NCI-H1436 (cell line): ENCODE data around the gene SMC6.
A peak's percentile ranks its signal among the peaks of the same experiment; 100 is the strongest.

ENCODE experiments used
- DNase-seq: peaks from one replicate; lab custom pipeline; 2025; lab: John Stamatoyannopoulos, UW

The SMC6 gene

GRCh38 chr2:17649026-17649425, 104.6 kb downstream of the SMC6 start:
- DNase-seq, result no peak

- DNase-seq, result no peak
Measured at GRCh38 chr2:17648581-17648980, 105.0 kb downstream of the SMC6 start.

- DNase-seq, result no peak
Measured at GRCh38 chr2:17646838-17647701, 106.5 kb downstream of the SMC6 start.

GRCh38 chr2:17646081-17646554, 107.5 kb downstream of the SMC6 start:
- DNase-seq, result peak; percentile 28

GRCh38 chr2:17644997-17645720, 108.5 kb downstream of the SMC6 start:
- DNase-seq, result no peak

GRCh38 chr2:17643031-17643615, 110.5 kb downstream of the SMC6 start:
- no peak for DNase-seq

- DNase-seq, result no peak
Measured at GRCh38 chr2:17640406-17640805, 113.2 kb downstream of the SMC6 start.

- no peak for DNase-seq
Measured at GRCh38 chr2:17638196-17638743, 115.3 kb downstream of the SMC6 start.

GRCh38 chr2:17637131-17637906, 116.3 kb downstream of the SMC6 start:
- no peak for DNase-seq

GRCh38 chr2:17636257-17636656, 117.4 kb downstream of the SMC6 start:
- DNase-seq, result no peak

GRCh38 chr2:17634997-17635396, 118.6 kb downstream of the SMC6 start:
- DNase-seq, result no peak

- DNase-seq, result no peak
Measured at GRCh38 chr2:17630089-17630488, 123.5 kb downstream of the SMC6 start.

- DNase-seq, result no peak
Measured at GRCh38 chr2:17628349-17629261, 125.0 kb downstream of the SMC6 start.

- DNase-seq, result no peak
Measured at GRCh38 chr2:17627434-17627833, 126.2 kb downstream of the SMC6 start.

- DNase-seq, result no peak
Measured at GRCh38 chr2:17626986-17627385, 126.6 kb downstream of the SMC6 start.

- DNase-seq, result no peak
Measured at GRCh38 chr2:17625446-17625845, 128.2 kb downstream of the SMC6 start.

GRCh38 chr2:17621781-17622180, 131.8 kb downstream of the SMC6 start:
- DNase-seq, result no peak

GRCh38 chr2:17620841-17621240, 132.8 kb downstream of the SMC6 start:
- DNase-seq, result no peak

GRCh38 chr2:17620280-17620679, 133.3 kb downstream of the SMC6 start:
- DNase-seq, result no peak

GRCh38 chr2:17617955-17618354, 135.7 kb downstream of the SMC6 start:
- DNase-seq, result no peak

- no peak for DNase-seq
Measured at GRCh38 chr2:17617516-17617915, 136.1 kb downstream of the SMC6 start.
